Measurements from ENCODE around the gene RCCD1.

RCCD1 gene

DNA sequence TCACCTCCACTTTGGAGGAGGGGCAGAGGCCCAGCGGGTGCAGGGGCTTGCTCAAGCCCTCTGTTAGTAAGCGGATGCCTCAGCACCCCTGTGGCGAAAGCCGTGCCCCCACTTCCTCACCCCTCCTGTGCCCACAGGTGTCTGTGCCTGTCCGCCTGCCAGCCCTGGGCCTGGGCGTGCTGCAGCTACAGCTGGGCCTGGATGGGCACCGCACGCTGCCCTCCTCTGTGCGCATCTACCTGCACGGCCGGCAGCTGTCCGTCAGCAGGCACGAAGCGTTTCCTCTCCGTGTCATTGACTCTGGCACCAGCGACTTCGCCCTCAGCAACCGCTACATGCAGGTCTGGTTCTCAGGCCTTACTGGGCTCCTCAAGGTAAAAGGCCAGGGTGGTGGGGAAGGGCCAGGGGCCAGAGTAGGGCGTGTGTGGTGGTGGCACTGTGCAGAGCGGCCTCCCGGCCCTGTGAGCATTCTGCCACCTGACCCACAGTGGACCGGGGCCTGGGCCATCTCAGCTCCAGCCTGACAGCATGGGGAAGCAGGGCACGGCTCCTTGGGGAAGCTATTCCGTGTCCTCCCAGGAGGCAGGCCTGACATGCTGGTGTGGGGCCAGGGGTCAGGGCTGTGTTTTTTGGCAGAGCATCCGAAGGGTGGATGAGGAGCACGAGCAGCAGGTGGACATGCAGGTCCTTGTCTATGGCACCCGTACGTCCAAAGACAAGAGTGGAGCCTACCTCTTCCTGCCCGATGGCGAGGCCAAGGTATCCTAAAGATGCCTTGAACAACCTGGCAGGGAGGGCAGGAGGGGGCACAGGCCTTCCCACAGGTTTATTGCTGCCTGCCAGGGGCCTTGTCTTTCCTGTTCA lies 42.5 kb upstream of the RCCD1 start:
- H3K9ac ChIP-seq (ENCODE audit: low read length in 2 of 2): no peak overlapping the region
- no peaks in the 10 kb centered on the region for H3K4me1 ChIP-seq (ENCODE audit: control insufficient read depth, insufficient read depth, low read length)
- no peaks in the 10 kb centered on the region for H3K9me3 ChIP-seq (ENCODE audit: control insufficient read depth in 2 of 2, low read length in 2 of 2)
- peaks cover 65 to 84% of the 10 kb centered on the region in 2 donors for H3K36me3 ChIP-seq (ENCODE audit: control insufficient read depth in 2 of 2, insufficient read depth in 2 of 2, low read length in 2 of 2)
- H3K27ac ChIP-seq (ENCODE audit: low read length): no peak overlapping the region
- no peaks in the 10 kb centered on the region for H3K27me3 ChIP-seq (ENCODE audit: control insufficient read depth in 1 of 2, insufficient read depth in 2 of 2, low read length in 2 of 2)
- H3K4me3 ChIP-seq (ENCODE audit: low read length in 2 of 2): no peak overlapping the region

DNA sequence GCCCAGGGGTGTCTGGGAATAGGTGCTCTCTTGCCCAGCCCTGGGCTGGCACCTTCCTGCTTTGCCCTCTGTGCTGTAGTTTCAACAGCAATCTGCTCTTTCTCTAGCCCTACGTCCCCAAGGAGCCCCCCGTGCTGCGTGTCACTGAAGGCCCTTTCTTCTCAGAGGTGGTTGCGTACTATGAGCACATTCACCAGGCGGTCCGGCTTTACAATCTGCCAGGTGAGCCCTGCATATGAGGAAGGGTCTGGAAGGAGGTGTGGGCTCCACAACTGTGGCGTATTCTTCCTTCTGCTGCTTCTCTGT lies 42.0 kb upstream of the RCCD1 start:
- H3K27me3 ChIP-seq (ENCODE audit: control insufficient read depth in 1 of 2, insufficient read depth in 2 of 2, low read length in 2 of 2): no peaks in the 10 kb centered on the region
- no peaks in the 10 kb centered on the region for H3K4me1 ChIP-seq (ENCODE audit: control insufficient read depth, insufficient read depth, low read length)
- no peaks in the 10 kb centered on the region for H3K9me3 ChIP-seq (ENCODE audit: control insufficient read depth in 2 of 2, low read length in 2 of 2)
- H3K4me3 ChIP-seq (ENCODE audit: low read length in 2 of 2): no peak overlapping the region
- H3K9ac ChIP-seq (ENCODE audit: low read length in 2 of 2): no peak overlapping the region
- H3K36me3 ChIP-seq (ENCODE audit: control insufficient read depth in 2 of 2, insufficient read depth in 2 of 2, low read length in 2 of 2): peaks cover 65 to 84% of the 10 kb centered on the region in 2 donors
- H3K27ac ChIP-seq (ENCODE audit: low read length): no peak overlapping the region

DNA sequence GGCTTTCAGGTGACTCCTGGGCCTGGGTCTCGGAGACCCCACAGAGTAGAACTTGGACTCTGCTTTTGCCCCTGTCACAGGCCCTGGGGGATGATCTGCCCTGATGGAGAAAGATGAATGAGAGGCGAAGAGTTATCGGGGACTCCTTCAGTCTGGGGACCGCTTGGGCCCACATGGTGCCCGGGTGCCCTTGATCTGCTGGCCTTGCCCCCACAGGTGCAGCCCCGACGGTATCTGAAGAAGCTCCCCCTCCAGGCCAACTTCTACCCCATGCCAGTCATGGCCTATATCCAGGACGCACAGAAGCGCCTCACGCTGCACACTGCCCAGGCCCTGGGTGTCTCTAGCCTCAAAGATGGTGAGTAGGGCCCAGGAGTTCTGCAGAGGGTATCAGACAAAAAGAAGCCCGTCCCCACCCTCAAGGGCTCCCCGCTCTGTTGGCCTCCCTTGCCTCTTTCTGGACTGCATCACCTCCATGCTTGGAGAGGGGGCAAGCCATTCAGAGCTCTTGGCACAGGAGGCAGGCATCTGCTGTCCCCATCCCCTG lies 41.2 kb upstream of the RCCD1 start:
- no peak overlapping the region for H3K9ac ChIP-seq (ENCODE audit: low read length in 2 of 2)
- H3K4me3 ChIP-seq (ENCODE audit: low read length in 2 of 2): no peak overlapping the region
- H3K4me1 ChIP-seq (ENCODE audit: control insufficient read depth, insufficient read depth, low read length): no peaks in the 10 kb centered on the region
- no peaks in the 10 kb centered on the region for H3K27me3 ChIP-seq (ENCODE audit: control insufficient read depth in 1 of 2, insufficient read depth in 2 of 2, low read length in 2 of 2)
- H3K36me3 ChIP-seq (ENCODE audit: control insufficient read depth in 2 of 2, insufficient read depth in 2 of 2, low read length in 2 of 2): peaks cover 72 to 86% of the 10 kb centered on the region in 2 donors
- H3K9me3 ChIP-seq (ENCODE audit: control insufficient read depth in 2 of 2, low read length in 2 of 2): no peaks in the 10 kb centered on the region
- no peak overlapping the region for H3K27ac ChIP-seq (ENCODE audit: low read length)

DNA sequence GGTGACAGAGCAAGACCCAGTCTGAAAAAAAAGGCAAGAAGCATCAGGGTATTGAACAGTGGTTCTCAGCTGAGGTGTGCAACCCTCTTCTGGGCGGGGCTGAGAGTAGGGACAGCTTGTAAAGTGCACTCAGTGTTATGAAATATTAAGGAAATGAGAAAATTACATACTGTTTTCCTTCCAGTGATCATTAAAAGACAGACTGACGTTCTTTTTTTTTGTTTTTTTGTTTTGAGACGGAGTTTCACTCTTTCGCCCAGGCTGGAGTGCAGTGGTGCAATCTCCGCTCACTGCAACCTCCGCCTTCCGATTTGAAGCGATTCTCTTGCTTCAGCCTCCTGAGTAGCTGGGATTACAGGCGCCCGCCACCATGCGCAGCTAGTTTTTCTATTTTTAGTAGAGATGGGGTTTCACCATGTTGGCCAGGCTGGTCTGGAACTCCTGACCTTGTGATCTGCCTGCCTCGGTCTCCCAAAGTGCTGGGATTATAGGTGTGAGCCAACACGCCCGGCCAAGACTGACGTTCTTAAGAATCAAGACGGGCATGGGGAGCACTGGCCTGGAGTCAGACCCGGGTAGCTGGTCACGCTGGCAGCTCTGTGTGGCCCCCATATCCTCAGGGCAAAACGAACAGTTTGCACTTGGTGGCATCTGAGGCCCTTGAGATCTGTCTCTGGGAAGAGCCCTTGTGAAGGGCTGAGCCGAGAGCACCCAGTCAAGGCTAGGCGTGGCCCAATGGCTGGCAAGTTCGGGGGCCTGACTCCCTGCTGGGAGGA lies 40.2 kb upstream of the RCCD1 start:
- Histone ChIP-seq H3K9ac (ENCODE audit: low read length in 2 of 2) (no peak overlapping the region), H3K9me3 (ENCODE audit: control insufficient read depth in 2 of 2, low read length in 2 of 2) (no peaks in the 10 kb centered on the region), H3K36me3 (ENCODE audit: control insufficient read depth in 2 of 2, insufficient read depth in 2 of 2, low read length in 2 of 2) (peaks cover 74 to 90% of the 10 kb centered on the region in 2 donors), H3K27me3 (ENCODE audit: control insufficient read depth in 1 of 2, insufficient read depth in 2 of 2, low read length in 2 of 2) (no peaks in the 10 kb centered on the region), H3K4me3 (ENCODE audit: low read length in 2 of 2) (no peak overlapping the region), H3K4me1 (ENCODE audit: control insufficient read depth, insufficient read depth, low read length) (no peaks in the 10 kb centered on the region), H3K27ac (ENCODE audit: low read length) (no peak overlapping the region)

DNA sequence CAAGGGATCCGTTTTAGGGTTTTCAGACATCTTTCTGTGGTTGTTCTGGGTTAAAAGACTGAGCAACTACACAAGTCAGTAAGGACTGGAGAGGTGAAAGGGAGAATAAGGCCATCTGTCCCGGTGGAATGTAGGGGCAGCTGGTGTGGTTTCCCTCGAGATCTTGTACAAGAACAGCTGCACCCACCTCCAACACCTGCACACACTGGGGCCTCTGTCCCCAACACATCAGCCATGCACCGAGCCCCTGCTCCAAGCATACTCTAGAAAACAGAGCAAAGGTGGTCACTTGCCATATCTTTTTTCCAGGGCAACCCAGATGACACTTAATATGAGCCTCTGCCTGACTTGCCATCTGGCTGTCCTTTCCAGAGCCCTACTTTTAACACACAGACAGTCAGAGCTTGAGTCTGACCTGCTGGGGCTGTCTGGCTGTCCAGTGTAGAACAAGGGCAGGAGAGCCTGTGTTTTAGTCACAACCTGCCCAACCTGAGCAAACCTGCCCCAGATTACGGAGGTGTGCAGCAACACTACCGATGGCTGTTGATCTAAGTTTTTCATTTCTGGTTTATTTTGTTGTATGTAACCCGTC lies 39.4 kb upstream of the RCCD1 start:
- H3K9me3 ChIP-seq (ENCODE audit: control insufficient read depth in 2 of 2, low read length in 2 of 2): no peaks in the 10 kb centered on the region
- no peak overlapping the region for H3K4me3 ChIP-seq (ENCODE audit: low read length in 2 of 2)
- H3K27ac ChIP-seq (ENCODE audit: low read length): no peak overlapping the region
- H3K4me1 ChIP-seq (ENCODE audit: control insufficient read depth, insufficient read depth, low read length): no peaks in the 10 kb centered on the region
- H3K27me3 ChIP-seq (ENCODE audit: control insufficient read depth in 1 of 2, insufficient read depth in 2 of 2, low read length in 2 of 2): no peaks in the 10 kb centered on the region
- peaks cover 75 to 92% of the 10 kb centered on the region in 2 donors for H3K36me3 ChIP-seq (ENCODE audit: control insufficient read depth in 2 of 2, insufficient read depth in 2 of 2, low read length in 2 of 2)
- H3K9ac ChIP-seq (ENCODE audit: low read length in 2 of 2): no peak overlapping the region

DNA sequence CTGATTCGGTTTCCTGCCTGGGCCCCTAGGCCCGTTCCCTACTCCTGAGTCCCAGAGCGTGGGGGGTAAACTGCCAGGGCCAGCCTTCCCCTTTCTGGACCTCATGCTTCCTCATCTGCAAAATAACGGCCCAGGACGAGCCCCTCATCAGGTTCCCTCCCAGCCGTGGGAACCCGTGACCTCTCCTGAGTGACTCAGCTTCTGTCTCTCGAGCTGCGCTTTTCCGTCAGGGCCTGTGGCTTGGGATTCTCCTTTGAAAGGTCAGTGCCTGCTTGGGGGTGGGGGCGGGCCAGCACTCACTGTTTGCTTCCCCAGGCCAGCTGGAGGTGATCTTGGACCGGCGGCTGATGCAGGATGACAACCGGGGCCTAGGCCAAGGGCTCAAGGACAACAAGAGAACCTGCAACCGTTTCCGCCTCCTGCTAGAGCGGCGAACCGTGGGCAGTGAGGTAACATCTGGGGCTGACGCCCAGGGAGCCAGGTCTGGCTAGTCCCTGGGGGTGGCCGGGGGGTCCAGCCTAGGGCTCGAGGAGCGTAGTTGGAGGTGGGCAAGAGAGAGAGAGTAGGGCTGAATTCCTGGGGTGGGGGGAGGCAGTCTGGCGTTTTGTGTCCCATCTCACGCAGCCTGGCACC lies 38.8 kb upstream of the RCCD1 start:
- Histone ChIP-seq H3K36me3 (ENCODE audit: control insufficient read depth in 2 of 2, insufficient read depth in 2 of 2, low read length in 2 of 2) (peaks cover 70 to 91% of the 10 kb centered on the region in 2 donors), H3K27ac (ENCODE audit: low read length) (no peak overlapping the region), H3K9me3 (ENCODE audit: control insufficient read depth in 2 of 2, low read length in 2 of 2) (no peaks in the 10 kb centered on the region), H3K9ac (ENCODE audit: low read length in 2 of 2) (no peak overlapping the region), H3K27me3 (ENCODE audit: control insufficient read depth in 1 of 2, insufficient read depth in 2 of 2, low read length in 2 of 2) (no peaks in the 10 kb centered on the region), H3K4me1 (ENCODE audit: control insufficient read depth, insufficient read depth, low read length) (no peaks in the 10 kb centered on the region), H3K4me3 (ENCODE audit: low read length in 2 of 2) (no peak overlapping the region)

DNA sequence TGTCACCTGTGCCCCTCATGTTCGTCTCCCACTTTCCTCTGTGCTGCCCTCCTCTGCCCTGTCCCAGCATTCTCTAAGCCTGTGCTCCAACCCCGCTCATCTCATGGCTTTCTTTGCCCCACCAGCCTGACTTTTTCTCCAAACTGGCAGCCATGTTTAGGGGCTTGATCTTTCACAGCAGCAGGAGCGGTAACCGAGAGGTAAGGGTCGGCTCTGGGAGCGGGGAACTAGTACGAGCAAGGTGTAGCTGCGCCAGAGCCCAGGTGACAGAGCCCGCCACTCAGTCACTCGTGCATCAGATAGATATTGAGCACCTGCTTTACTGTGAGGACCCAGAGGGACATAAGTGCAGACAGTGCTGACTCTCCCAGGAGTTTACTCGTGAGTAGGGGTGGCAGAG lies 38.2 kb upstream of the RCCD1 start:
- H3K9me3 ChIP-seq (ENCODE audit: control insufficient read depth in 2 of 2, low read length in 2 of 2): no peaks in the 10 kb centered on the region
- H3K9ac ChIP-seq (ENCODE audit: low read length in 2 of 2): no peak overlapping the region
- H3K36me3 ChIP-seq (ENCODE audit: control insufficient read depth in 2 of 2, insufficient read depth in 2 of 2, low read length in 2 of 2): peaks cover 64 to 90% of the 10 kb centered on the region in 2 donors
- no peaks in the 10 kb centered on the region for H3K27me3 ChIP-seq (ENCODE audit: control insufficient read depth in 1 of 2, insufficient read depth in 2 of 2, low read length in 2 of 2)
- H3K4me1 ChIP-seq (ENCODE audit: control insufficient read depth, insufficient read depth, low read length): no peaks in the 10 kb centered on the region
- no peak overlapping the region for H3K27ac ChIP-seq (ENCODE audit: low read length)
- no peak overlapping the region for H3K4me3 ChIP-seq (ENCODE audit: low read length in 2 of 2)

DNA sequence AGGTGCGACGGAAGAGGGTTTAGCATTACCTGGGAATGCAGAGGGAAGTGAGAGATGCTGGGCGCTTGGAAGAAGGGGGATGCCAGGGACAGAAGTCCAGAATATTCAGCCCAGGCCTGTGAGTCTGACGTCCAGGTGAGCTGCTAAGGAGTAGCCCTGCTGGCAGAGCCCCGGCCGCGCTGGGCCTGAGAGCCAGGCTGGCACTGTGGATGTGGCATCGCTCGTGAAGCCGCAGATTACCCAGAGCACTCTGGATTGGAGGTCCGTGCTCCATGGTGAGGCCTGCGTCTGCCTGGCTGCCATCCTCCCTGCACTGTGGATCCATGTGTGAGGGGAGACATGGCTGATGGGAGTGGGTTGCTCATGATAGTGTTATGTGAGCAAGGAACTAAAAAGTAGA lies 37.1 kb upstream of the RCCD1 start:
- Histone ChIP-seq H3K4me1 (ENCODE audit: control insufficient read depth, insufficient read depth, low read length) (no peaks in the 10 kb centered on the region), H3K27ac (ENCODE audit: low read length) (no peak overlapping the region), H3K9me3 (ENCODE audit: control insufficient read depth in 2 of 2, low read length in 2 of 2) (no peaks in the 10 kb centered on the region), H3K27me3 (ENCODE audit: control insufficient read depth in 1 of 2, insufficient read depth in 2 of 2, low read length in 2 of 2) (no peaks in the 10 kb centered on the region), H3K36me3 (ENCODE audit: control insufficient read depth in 2 of 2, insufficient read depth in 2 of 2, low read length in 2 of 2) (peaks cover 53 to 79% of the 10 kb centered on the region in 2 donors), H3K9ac (ENCODE audit: low read length in 2 of 2) (no peak overlapping the region), H3K4me3 (ENCODE audit: low read length in 2 of 2) (no peak overlapping the region)

DNA sequence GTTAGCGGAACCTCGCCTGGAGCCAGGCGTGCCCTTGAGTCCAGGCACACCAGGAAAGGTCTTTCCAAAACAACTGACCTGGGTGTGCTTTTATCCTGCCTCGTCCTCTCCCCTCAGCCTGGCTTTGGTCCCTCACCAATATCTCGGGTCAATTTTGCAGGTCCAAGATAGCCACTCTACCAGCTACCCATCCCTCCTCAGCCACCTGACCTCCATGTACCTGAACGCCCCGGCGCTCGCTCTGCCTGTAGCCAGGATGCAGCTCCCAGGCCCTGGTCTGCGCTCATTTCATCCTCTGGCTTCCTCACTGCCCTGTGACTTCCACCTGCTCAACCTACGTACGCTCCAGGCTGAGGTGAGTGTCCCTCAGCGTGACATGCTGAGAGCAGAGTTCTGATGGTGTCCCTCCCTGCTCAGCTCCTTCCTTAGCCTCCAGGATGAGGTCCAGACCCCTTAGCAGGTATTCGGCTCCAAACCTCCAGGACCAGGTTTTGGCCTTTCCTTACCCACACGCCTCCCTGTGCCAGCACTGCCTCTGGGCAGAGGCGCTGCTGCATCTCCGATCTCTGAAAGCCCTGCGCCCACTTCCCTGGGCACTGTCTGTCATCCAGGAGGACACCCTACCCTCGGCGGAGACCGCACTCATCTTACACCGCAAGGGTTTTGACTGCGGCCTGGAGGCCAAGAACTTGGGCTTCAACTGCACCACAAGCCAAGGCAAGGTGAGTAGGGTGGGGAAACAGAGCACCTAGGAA lies 36.5 kb upstream of the RCCD1 start:
- Histone ChIP-seq H3K9me3 (ENCODE audit: control insufficient read depth in 2 of 2, low read length in 2 of 2) (no peaks in the 10 kb centered on the region), H3K4me1 (ENCODE audit: control insufficient read depth, insufficient read depth, low read length) (no peaks in the 10 kb centered on the region), H3K27me3 (ENCODE audit: control insufficient read depth in 1 of 2, insufficient read depth in 2 of 2, low read length in 2 of 2) (no peaks in the 10 kb centered on the region), H3K27ac (ENCODE audit: low read length) (no peak overlapping the region), H3K9ac (ENCODE audit: low read length in 2 of 2) (no peak overlapping the region), H3K36me3 (ENCODE audit: control insufficient read depth in 2 of 2, insufficient read depth in 2 of 2, low read length in 2 of 2) (peaks cover 47 to 72% of the 10 kb centered on the region in 2 donors), H3K4me3 (ENCODE audit: low read length in 2 of 2) (no peak overlapping the region)

DNA sequence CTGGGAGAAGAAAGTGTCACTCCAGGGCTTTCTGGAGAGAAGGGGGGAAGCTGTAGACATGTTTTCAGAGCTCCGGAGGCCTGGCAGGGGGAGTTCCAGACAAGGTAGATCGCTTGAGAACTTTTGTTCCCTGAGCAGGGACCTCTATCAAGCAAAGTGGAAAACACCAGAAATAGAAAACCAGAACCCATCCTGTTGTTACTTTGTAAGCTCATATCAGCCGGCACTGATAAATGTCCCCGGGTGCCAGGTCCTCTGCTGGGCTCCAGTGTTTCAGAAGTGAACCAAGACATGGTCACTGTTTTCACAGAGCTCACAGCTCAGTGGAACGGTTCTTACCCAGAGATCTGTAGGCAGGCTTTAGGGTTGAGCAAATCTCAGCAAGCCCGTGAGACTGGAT lies 35.8 kb upstream of the RCCD1 start:
- H3K9ac ChIP-seq (ENCODE audit: low read length in 2 of 2): no peak overlapping the region
- H3K36me3 ChIP-seq (ENCODE audit: control insufficient read depth in 2 of 2, insufficient read depth in 2 of 2, low read length in 2 of 2): peaks cover 41 to 66% of the 10 kb centered on the region in 2 donors
- no peaks in the 10 kb centered on the region for H3K9me3 ChIP-seq (ENCODE audit: control insufficient read depth in 2 of 2, low read length in 2 of 2)
- no peaks in the 10 kb centered on the region for H3K27me3 ChIP-seq (ENCODE audit: control insufficient read depth in 1 of 2, insufficient read depth in 2 of 2, low read length in 2 of 2)
- no peak overlapping the region for H3K4me3 ChIP-seq (ENCODE audit: low read length in 2 of 2)
- no peak overlapping the region for H3K27ac ChIP-seq (ENCODE audit: low read length)
- no peaks in the 10 kb centered on the region for H3K4me1 ChIP-seq (ENCODE audit: control insufficient read depth, insufficient read depth, low read length)
